Measurements from ENCODE around the gene XPO1.

DNA sequence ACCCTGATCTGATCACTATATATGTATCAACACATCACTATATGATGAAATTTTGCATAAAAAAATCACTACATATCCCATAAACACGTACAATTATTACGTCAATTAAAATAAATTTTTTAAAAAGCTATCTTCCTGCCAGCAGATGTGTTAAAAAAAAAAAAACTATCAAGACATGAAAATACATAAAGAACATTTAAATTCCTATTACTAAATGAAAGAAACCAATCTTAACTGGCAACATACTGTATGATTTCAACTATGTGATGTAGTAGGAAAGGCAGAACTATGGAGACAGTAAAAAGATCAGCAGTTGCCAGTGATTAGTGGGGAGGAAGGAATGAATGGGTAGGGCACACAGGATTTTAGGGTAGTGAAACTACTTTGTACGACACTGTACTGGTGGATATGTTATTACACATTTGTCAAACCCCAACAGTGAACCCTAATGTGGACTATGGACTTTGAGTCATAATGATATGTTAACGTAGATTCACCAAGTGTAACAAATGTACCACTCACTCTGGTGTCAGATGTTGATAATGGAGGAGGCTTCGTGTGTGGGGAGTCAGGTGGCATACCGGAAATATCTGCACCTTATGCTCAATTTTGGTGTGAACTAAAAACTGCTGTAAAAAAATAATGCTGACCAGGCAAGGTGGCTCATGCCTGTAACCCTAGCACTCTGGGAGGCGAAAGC, 94.7 kb downstream of the XPO1 start:
- TF ChIP-seq, protein P1, sequence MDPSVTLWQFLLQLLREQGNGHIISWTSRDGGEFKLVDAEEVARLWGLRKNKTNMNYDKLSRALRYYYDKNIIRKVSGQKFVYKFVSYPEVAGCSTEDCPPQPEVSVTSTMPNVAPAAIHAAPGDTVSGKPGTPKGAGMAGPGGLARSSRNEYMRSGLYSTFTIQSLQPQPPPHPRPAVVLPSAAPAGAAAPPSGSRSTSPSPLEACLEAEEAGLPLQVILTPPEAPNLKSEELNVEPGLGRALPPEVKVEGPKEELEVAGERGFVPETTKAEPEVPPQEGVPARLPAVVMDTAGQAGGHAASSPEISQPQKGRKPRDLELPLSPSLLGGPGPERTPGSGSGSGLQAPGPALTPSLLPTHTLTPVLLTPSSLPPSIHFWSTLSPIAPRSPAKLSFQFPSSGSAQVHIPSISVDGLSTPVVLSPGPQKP (IDR thresholded peaks at IDR 0.05; ENCODE audit: borderline replicate concordance, low read depth, low read length): no peak
- TF ChIP-seq MXI1 (IDR thresholded peaks at IDR 0.05; ENCODE audit: borderline replicate concordance, low read depth, low read length): no peak
- TF ChIP-seq, protein P2, sequence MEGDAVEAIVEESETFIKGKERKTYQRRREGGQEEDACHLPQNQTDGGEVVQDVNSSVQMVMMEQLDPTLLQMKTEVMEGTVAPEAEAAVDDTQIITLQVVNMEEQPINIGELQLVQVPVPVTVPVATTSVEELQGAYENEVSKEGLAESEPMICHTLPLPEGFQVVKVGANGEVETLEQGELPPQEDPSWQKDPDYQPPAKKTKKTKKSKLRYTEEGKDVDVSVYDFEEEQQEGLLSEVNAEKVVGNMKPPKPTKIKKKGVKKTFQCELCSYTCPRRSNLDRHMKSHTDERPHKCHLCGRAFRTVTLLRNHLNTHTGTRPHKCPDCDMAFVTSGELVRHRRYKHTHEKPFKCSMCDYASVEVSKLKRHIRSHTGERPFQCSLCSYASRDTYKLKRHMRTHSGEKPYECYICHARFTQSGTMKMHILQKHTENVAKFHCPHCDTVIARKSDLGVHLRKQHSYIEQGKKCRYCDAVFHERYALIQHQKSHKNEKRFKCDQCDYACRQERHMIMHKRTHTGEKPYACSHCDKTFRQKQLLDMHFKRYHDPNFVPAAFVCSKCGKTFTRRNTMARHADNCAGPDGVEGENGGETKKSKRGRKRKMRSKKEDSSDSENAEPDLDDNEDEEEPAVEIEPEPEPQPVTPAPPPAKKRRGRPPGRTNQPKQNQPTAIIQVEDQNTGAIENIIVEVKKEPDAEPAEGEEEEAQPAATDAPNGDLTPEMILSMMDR (conservative IDR thresholded peaks at IDR 0.05; ENCODE audit: low read depth, low read length): no peak
- no peak for TF ChIP-seq RFX5 (IDR thresholded peaks at IDR 0.05; ENCODE audit: low read depth, low read length)
- TF ChIP-seq MAFK (IDR thresholded peaks at IDR 0.05; ENCODE audit: low read depth, low read length): peak; percentile 42; the same call in 1 of the 2 replicates
- no peak for TF ChIP-seq RCOR1 (IDR thresholded peaks at IDR 0.05; ENCODE audit: insufficient replicate concordance, low read length)
- TF ChIP-seq FOS (IDR thresholded peaks at IDR 0.05; ENCODE audit: low read depth, low read length): no peak
- no peak for TF ChIP-seq RAD21 (IDR thresholded peaks at IDR 0.05; ENCODE audit: low read length)
- TF ChIP-seq POLR2A (IDR thresholded peaks at IDR 0.05; ENCODE audit: low read depth, low read length): no peak
- TF ChIP-seq, protein P3, sequence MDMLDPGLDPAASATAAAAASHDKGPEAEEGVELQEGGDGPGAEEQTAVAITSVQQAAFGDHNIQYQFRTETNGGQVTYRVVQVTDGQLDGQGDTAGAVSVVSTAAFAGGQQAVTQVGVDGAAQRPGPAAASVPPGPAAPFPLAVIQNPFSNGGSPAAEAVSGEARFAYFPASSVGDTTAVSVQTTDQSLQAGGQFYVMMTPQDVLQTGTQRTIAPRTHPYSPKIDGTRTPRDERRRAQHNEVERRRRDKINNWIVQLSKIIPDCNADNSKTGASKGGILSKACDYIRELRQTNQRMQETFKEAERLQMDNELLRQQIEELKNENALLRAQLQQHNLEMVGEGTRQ (IDR thresholded peaks at IDR 0.05; ENCODE audit: low read depth, low read length): no peak
- TF ChIP-seq NFE2L2 (IDR thresholded peaks at IDR 0.05; ENCODE audit: low read depth, low read length): no peak
- TF ChIP-seq MAZ (IDR thresholded peaks at IDR 0.05; ENCODE audit: borderline replicate concordance, low read depth, low read length): no peak
- no peak for TF ChIP-seq SMC3 (IDR thresholded peaks at IDR 0.05; ENCODE audit: low read depth, low read length)
